Activated CD4-positive, alpha-beta T cell treated with anti-CD3 and anti-CD28 coated beads for 4 hours (primary cell): ENCODE measurements around the gene GSAP.

Source experiments
- DNase-seq, 2 donors: peaks; one replicate each; pipeline ENCODE4 v3.0.0-alpha.2; 2020

Gene GSAP

DNA sequence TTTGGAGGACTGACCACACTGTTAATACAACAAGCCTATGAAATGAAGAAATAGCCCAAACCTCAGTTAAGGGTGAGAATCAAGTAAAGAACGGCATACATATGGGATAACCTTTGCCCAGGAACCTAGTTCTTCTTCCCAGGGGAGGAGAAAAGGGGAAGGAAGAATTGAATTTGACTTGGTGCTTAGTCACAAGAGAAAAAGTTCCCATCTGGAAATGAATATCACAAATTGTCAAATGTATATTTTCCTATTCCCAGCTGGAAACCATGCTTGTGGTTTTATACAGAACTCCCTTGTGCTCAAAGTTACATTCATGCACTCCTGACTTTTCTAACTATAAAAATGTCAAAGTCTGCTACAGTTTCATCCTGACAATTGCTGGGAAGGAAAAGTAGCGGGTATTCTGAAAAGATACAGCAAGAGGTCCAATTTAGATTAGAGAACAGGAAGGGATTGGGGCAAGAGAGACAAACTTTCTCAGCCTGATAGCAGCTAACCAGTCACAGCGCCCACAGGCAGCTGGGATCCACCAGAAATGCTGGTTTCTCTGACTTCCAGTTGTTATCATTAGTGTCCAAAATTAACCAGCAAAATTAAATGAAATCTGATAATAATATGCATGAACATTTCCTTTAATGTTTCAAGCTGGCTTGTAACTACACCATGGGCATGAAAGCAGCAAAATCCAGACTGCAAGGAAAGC, 18.6 kb upstream of the GSAP start:
- no peak for DNase-seq

DNA sequence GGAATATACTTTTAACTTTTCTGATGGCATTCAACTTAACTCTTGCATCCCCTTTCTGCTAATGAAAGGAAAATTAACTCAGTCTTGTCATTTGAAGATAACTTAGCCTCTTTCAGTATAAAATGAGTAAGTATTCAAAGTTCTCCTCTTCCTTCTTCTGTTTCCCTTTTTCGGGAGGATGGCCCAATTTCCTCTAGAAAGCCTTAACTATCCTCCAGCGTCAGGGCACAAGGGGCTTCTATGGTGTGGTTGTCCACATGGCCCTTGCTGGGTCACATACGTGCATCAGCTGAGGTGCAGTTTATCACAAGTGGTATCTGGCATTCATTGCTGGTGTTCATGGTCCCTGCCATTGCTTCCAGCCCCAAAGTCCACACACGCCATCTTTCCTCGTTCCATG, 17.8 kb upstream of the GSAP start:
- no peak for DNase-seq

DNA sequence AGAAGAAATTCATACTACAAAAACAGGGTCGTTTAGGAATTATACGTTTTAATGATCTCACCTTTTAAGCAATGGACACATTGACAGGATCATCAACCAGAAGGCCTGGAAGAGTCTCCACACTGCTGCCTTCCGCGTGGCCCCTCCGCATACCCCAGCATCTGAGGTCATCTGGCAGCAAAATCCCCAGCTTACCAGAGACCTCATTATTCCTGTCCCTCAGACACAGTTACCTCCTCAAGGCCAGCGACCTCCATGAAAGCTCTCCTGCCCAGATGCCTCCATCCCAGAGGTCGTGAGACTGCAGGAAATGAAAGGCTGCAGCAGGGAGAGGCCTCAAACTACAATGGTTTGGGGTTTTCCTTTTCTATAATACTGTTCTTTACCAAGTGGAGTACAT, 14.8 kb upstream of the GSAP start:
- no peak for DNase-seq

DNA sequence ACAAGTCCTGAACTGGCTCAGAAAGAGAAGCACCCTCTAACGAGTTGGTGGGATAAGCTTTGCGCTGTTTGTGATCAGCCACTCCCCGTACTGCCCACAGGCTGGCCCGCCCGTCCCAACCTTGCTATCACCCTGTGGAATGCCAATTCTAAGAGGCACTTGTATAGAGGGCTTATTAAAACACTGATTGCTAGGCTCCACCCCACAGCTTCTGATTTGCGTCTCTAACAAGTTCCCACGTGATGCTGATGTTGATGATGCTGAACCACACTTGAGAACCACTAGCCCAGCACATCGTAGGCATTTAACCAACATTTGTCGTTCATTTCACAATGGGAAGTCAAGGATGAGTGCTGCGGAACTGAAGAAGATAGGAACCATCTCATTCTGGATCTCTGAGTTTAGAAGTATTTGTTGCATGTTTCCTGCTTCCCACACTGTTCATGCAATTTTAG, 12.7 kb upstream of the GSAP start:
- no peak for DNase-seq

GRCh38 chr7:77427996-77428603, 12.0 kb upstream of the GSAP start:
- peak in 1 of 2 donors; percentile 19 for DNase-seq

GRCh38 chr7:77426521-77427051, 10.4 kb upstream of the GSAP start:
- no peak for DNase-seq

DNA sequence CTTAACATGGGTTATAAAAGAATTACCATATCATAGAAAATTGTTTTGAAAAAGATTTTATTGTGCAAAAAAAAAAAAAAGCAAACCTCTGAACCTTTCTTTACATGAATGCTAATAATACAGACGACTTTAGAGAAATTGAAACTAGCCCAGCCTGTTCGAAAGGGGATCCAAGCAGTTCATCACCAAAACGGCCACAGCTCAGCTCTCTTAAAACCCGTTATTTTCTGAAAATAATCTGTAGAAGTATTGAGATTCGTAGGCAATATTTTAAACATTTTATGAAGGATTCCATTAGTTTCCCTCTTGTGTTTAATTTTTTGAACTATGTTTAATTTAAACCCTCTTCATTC, 9.9 kb upstream of the GSAP start:
- no peak for DNase-seq

DNA sequence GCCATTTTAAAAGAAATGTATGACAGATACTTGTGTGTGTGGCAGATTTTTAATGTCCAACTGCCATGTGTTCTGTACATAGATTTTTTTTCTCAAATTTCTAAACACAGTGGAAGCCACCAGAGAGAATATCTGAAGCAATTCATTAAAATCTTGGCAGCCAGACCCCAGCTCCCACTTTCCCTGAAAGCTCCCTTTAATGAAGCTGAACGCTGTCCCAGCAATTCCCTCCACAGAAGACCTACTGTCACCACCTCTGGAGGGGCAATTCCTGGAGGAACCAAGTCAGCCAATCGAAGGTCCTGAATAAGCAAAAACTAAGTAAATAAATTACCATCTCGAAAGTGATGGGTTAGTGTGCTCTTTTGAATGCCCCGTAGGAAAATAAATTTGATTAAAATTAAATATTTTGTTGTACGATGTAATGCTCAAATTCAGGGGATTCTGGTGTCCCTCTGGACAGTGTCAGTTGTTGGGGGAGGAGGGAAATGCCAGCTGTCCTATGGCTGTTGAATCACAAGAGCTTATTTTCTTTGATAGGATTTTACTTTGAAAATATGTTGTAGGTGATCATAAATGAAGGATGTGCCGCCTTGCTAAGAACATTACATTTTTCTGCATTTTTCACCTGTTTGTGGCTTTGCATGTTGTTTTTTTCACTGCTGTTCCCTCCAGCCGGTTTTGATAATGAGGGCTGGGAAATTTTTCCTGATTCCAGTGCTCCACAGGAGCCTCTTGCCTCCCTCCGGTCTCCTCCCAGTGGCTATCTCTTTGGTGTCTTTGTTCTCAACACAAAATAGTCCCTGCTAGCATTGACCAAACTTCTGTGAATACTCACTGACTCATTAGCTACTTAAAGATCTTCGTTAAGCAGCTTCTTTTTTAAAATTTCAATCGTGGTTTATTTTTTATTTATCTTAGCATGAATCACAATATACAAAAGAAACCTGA, 9.2 kb upstream of the GSAP start:
- no peak for DNase-seq

- no peak for DNase-seq
Observed at GRCh38 chr7:77422500-77422899, 6.4 kb upstream of the GSAP start.

- DNase-seq: no peak
Observed at GRCh38 chr7:77420986-77421672, 5.0 kb upstream of the GSAP start.

DNA sequence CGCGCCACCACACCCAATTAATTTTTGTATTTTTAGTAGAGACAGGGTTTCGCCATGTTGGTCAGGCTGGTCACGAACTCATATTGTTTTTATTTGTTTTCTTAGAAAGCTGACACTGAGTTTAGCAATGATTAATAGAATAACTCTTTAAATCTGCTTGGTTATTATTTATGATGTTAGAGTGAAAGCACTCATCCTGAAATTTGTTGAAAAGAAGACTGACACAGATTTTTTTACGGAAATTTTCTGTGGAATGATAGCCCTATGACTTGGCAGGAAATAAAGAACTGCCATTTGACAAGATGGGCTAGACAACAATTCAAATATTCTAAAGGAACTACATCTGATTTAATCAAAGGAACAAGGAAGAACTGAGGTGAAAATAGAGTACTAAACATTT, 4.3 kb upstream of the GSAP start:
- no peak for DNase-seq

GRCh38 chr7:77419102-77419501, 3.0 kb upstream of the GSAP start:
- no peak for DNase-seq

DNA sequence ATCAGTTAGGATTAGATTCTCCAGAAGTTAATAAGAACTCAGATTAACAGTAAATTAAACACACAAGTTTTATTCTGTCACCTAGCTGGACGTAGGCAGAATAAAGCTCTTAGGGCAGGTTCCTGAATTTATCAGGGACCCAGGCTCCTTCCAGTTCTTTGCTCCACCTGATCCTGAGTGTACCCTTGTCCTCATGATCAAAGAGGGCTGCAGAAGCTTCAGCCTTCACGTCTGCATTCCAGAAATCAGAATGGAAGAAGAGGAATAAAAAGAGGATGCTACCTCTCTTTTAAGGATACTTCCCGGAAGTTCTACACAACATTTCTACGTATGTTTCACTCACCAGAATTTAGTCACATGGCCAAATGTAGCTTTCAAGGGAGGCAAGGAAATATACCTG, 1.7 kb upstream of the GSAP start:
- no peak for DNase-seq

GRCh38 chr7:77416621-77417371, 647 bp upstream of the GSAP start:
- no peak for DNase-seq

GRCh38 chr7:77415476-77415822, 700 bp downstream of the GSAP start:
- DNase-seq: peak; percentile 11 to 19

- no peak for DNase-seq
Observed at GRCh38 chr7:77413861-77414424, 2.2 kb downstream of the GSAP start.

- no peak for DNase-seq
Observed at GRCh38 chr7:77413128-77413527, 3.0 kb downstream of the GSAP start.

GRCh38 chr7:77409739-77410547, 6.2 kb downstream of the GSAP start:
- DNase-seq: no peak

DNA sequence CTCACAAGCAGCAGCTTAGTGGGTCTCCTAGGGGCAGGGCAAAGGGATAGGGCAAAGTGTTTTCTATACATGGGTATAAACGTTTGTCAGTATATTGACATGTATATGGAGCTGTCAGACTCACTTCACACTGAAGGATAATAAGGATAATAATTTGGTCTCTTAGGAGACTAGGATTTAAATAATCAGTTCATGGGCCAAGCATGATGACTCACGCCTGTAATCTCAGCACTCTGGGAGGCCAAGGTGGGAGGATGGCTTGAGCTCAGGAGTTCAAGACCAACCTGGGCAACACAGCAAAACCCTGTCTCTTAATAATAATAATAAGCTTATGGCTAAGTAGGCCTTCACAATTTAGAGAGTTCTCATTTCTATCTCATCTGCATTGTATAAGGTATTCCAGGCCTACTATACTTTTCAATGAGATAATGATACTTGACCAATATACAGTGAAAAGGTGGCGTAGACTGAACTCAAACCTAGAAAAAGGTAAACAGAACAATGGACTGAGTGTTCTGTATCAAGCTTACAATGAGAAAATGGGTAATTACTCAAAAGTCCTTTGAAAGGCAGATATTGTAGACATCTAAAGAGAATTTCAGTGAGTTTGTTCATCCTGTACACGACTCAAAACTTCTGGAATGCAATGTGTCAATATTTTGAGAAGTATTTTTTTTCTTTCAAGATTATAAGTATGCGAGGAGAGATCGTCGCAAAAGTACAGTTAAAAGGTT, 7.0 kb downstream of the GSAP start:
- DNase-seq: no peak

- no peak for DNase-seq
Observed at GRCh38 chr7:77407906-77408305, 8.2 kb downstream of the GSAP start.
